ENCODE measurements around the gene SOWAHA.

The SOWAHA gene

GRCh38 chr5:132859889-132860437, 46.9 kb downstream of the SOWAHA start:
- no peak for DNase-seq

GRCh38 chr5:132860742-132861141, 47.6 kb downstream of the SOWAHA start:
- no peak for DNase-seq

- no peak for DNase-seq
Measured at GRCh38 chr5:132865668-132866341, 52.7 kb downstream of the SOWAHA start.
